NCI-H510A (cell line): ENCODE data around the gene ZNF621.
"Not testable (repeated sequence)": the region's sequence is repeated elsewhere in the genome, so short reads cannot be mapped to it uniquely, and the experiment has no call there.

Experiments
- DNase-seq: peaks from one replicate; lab custom pipeline; 2025; lab: John Stamatoyannopoulos, UW

Gene ZNF621

GRCh38 chr3:40546816-40547215 is 22.1 kb downstream of the ZNF621 start:
- no peak for DNase-seq

GRCh38 chr3:40550167-40550566 is 25.4 kb downstream of the ZNF621 start:
- DNase-seq = no peak

GRCh38 chr3:40557575-40558161 is 32.9 kb downstream of the ZNF621 start:
- no peak for DNase-seq

GRCh38 chr3:40562482-40562881 is 37.7 kb downstream of the ZNF621 start:
- DNase-seq = not testable (repeated sequence)

- not testable (repeated sequence) for DNase-seq
Observed at GRCh38 chr3:40565629-40566028, 40.9 kb downstream of the ZNF621 start.

- DNase-seq = no peak
Observed at GRCh38 chr3:40566694-40567093, 41.9 kb downstream of the ZNF621 start.

- DNase-seq = no peak
Observed at GRCh38 chr3:40572588-40572987, 47.8 kb downstream of the ZNF621 start.

- DNase-seq = no peak
Observed at GRCh38 chr3:40574050-40574449, 49.3 kb downstream of the ZNF621 start.

GRCh38 chr3:40574661-40575060 is 49.9 kb downstream of the ZNF621 start:
- DNase-seq = no peak

GRCh38 chr3:40576396-40576795 is 51.6 kb downstream of the ZNF621 start:
- no peak for DNase-seq

GRCh38 chr3:40580494-40581091 is 55.8 kb downstream of the ZNF621 start:
- peak; percentile 13 for DNase-seq

GRCh38 chr3:40581166-40581565 is 56.4 kb downstream of the ZNF621 start:
- DNase-seq = no peak

- DNase-seq = no peak
Observed at GRCh38 chr3:40582401-40583027, 57.8 kb downstream of the ZNF621 start.

GRCh38 chr3:40583691-40584090 is 58.9 kb downstream of the ZNF621 start:
- no peak for DNase-seq

- peak; percentile 14 for DNase-seq
Observed at GRCh38 chr3:40584625-40585189, 59.9 kb downstream of the ZNF621 start.

- no peak for DNase-seq
Observed at GRCh38 chr3:40585381-40586016, 60.7 kb downstream of the ZNF621 start.

- no peak for DNase-seq
Observed at GRCh38 chr3:40586901-40587300, 62.1 kb downstream of the ZNF621 start.

- no peak for DNase-seq
Observed at GRCh38 chr3:40588406-40588805, 63.6 kb downstream of the ZNF621 start.
